GM12891 (cell line): ENCODE measurements around the gene CLEC20A.

Experiments
- DNase-seq: peaks from one replicate; pipeline ENCODE4 v3.0.0; 2011; ENCODE audit warnings: low spot score; ENCODE audit not compliant: insufficient read length
- FAIRE-seq: peaks from 2 replicates; lab custom pipeline; 2011; peaks lifted over from hg19 to GRCh38; lab: Jason Lieb, UNC
- PAX5 ChIP-seq: IDR thresholded peaks from 2 replicates; pipeline ENCODE4 v1.6.1; 2011; ENCODE audit warnings: low read length, moderate library complexity, mild to moderate bottlenecking; ENCODE audit not compliant: insufficient read depth, severe bottlenecking
- POLR2A ChIP-seq: IDR thresholded peaks from 2 replicates; pipeline ENCODE4 v1.6.1; 2011; ENCODE audit warnings: low read depth, low read length, control low read depth
- POLR2AphosphoS5 ChIP-seq: IDR thresholded peaks from 2 replicates; pipeline ENCODE4 v1.6.1; 2011; ENCODE audit warnings: low read depth, low read length, control low read depth
- POU2F2 ChIP-seq: IDR thresholded peaks from 2 replicates; pipeline ENCODE4 v1.6.1; 2011; ENCODE audit warnings: low read depth, mild to moderate bottlenecking, control low read depth, low read length, moderate library complexity
- SPI1 ChIP-seq: IDR thresholded peaks from 2 replicates; pipeline ENCODE4 v1.6.1; 2011; ENCODE audit warnings: low read depth, low read length, control low read depth
- TAF1 ChIP-seq: IDR thresholded peaks from 2 replicates; pipeline ENCODE4 v1.6.1; 2011; ENCODE audit warnings: low read depth, low read length, control low read depth

CLEC20A gene

DNA sequence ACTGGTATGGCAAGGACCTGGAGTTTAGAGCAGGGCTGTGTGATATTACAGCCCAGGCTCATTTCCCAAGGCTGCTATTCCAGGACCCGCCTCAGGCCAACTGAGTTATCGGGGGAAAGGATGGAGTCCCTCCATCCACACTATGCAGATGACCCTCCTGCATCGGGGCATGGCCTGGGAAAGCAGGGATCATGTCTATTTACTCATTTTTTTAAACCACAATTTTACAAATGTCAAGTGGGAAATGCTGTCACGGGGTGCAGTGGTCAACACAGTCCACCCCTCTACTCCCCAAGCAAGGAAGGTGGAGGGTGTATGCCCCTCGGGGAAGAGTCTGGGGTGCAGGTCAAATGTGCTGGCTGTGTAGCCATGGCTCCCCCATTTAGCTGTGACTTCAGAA lies 6.1 kb upstream of the CLEC20A start:
- FAIRE-seq (no peak), DNase-seq (no peak)
- TF ChIP-seq TAF1 (no peak), SPI1 (no peak), POLR2AphosphoS5 (no peak), PAX5 (no peak), POLR2A (no peak), POU2F2 (no peak)

DNA sequence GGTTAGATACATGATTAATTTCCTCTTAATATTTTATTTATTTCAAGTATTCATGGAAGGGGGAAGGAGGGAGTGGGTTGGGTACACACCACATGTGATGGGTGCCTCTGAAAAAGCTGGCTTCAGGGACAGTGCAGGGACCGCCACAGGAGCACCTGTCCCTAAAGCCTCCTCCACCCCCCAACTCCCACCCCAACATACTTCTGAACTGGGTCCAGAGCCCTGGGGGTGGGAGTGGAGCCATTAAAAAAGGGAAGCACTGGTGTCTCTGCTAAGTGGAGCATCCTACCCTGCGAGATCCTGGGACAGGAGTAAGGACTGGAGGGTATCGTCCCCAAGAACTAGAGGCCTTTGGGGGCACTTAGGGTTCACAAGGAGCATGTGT lies 5.6 kb upstream of the CLEC20A start:
- TF ChIP-seq POLR2AphosphoS5 (no peak), PAX5 (no peak), POLR2A (no peak), SPI1 (no peak), POU2F2 (no peak), TAF1 (no peak)
- FAIRE-seq, result no peak

DNA sequence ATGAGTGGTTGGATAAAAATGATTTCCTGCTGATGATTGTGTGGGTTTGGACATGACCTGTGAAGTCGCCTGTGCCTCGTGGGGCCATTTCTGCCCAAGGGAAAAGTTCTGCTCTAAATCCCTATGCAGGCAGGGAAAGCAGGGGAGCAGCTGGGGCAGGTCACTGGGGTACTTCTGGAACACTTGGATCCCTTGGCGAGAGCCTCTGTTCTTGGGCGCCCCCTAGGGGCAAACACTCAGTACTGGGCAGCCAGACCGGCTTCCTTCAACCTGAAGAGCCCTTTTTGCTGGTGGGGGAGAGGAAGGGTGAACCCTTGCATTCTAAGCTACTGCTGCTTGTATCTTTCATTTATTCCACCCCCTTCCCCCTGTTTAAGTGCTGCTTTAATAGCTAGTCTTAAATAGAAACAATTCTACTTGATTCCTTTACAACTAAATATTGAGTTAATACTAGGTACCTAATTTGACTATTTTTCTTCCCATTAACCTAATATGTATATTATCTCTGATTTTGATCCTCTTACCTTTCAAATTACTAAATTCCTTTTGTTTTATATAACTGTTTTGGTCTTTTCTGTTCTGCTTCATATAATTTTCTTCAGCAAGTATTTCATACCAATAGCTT lies 5.1 kb upstream of the CLEC20A start:
- no peak for FAIRE-seq
- TF ChIP-seq TAF1 (no peak), PAX5 (no peak), POLR2AphosphoS5 (no peak), SPI1 (no peak), POLR2A (no peak), POU2F2 (no peak)
- peak; percentile 77 for DNase-seq

More for the DNA sequence above, 5.6 kb upstream of the CLEC20A start:
- no peak for DNase-seq

DNA sequence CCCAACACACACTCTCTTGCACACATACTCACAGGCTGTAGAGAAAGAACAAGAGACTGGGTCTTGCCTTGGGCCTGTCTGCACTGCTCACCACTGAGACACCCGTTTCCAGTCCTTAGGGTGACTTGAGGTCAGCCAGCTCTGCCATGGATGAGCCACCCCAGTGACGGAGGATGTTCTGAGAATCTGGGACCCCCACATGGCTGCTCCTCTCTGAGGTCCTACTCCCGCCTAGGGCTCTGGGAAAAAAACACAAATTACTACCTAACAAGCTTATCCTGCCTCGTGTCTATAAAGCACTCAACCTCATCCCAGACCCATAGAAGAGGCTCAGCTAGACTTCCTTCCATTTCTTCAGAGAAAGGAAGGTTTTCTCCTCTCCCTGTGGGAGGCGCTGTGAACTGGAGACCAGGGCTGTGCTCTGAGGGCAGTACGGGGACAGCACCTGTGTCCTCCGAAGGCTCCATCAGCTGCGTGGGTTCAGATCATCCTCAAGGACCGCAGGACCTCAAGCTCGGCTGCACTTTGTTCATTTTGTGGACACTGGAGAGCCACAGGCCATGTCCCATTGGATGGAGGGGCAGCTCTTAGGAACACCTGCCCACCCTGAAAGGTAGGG lies 4.3 kb upstream of the CLEC20A start:
- no peak for DNase-seq
- TF ChIP-seq SPI1 (no peak), POU2F2 (no peak), POLR2A (no peak), TAF1 (no peak), POLR2AphosphoS5 (no peak), PAX5 (no peak)
- FAIRE-seq, result no peak

DNA sequence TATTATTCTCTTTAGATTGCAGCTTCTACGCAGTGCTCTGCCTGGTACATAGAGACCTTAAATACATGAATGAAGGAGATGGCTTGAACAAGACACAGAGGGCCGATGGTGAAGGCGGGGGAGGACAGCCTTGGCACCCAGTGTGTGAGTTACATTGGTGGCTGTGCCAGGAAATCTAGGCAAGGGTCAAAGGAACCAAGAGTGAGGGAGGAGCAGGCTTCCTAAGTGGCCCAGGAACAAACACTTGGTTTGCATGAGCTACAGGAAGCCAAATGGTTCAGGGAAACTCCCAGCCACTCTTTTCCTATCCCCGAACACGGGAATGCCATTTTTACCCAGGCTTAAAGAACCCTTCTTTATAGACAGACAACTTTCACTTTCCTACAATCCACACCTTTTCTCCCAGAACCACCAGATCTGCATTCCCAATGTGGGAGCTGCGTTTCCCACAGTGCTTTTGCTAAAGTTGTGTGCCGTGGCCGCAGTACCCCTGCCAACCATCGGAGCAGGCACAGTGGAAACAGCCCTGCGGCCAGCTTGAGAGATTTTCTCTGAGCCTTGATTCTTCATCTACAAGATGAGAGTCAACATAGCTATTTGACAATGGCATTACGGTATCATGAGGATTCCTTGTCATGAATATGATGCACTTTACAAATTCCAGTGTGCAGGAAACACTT lies 3.5 kb upstream of the CLEC20A start:
- FAIRE-seq, result no peak
- TF ChIP-seq PAX5 (no peak), POLR2AphosphoS5 (no peak), TAF1 (no peak), POLR2A (no peak), POU2F2 (no peak), SPI1 (no peak)
- no peak for DNase-seq

DNA sequence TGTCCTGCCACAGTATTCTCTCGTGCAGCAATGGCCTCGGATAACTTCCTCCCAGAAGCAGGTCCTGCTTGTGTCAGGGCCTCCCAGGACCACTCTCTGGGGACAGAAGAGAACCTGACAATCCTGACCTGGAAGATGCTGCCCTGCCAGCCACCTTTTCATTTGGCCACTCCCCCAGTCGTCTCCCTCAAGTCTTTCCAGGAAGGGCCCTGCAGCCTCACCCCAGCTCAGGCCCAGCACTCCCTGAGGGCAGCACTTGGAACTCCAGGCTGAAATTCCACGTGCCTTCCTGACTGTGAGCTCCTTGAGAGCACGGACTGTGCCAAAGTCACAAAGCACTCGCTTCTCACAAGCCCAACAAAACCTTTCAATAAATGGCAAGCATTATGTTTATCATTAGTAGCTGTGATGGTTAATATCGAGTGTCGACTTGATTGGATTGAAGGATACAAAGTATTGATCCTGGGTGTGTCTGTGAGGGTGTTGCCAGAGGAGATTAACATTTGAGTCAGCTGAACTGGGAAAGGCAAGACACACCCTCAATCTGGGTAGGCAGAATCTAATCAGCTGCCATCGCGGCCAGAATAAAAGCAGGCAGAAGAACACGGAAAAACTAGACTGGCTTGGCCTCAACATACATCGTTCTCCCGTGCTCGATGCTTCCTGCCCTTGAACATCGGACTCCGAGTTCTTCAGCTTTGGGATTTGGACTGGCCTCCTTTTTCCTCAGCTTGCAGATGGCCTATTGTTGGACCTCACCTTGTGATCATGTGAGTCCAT lies 2.3 kb upstream of the CLEC20A start:
- no peak for FAIRE-seq
- TF ChIP-seq TAF1, result no peak
- no peak for TF ChIP-seq POLR2A
- TF ChIP-seq POLR2AphosphoS5, result no peak
- TF ChIP-seq PAX5, result no peak
- no peak for TF ChIP-seq SPI1
- TF ChIP-seq POU2F2, result no peak
- no peak for DNase-seq

DNA sequence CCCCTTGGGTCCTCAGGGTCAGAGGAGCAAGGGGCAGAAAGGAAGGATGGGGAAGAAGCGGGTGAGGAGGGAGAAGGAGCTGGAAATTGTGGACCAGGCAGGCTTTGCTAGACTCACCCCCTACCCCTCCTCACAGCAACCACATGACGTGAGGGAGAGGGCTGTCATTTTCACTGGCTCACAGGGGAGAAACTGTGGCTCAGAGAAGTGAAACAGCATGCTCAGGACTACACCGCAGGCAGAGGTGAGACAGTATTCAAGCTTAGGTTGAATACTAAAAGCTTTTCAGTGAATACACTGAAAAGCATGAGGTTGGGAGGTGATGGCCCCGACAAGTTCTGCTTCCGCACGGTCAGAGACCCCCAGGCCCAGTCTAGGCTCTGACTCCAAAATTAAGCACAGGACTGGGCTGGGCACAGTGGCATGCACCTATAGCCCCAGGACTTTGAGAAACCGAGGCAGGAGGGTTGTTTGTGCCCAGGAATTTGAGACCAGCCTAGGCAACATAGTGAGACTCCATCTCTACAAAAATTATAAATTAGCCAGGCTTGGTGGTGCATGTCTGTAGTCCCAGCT lies 1.2 kb upstream of the CLEC20A start:
- no peak for DNase-seq
- no peak for TF ChIP-seq TAF1
- no peak for TF ChIP-seq POLR2AphosphoS5
- no peak for TF ChIP-seq POU2F2
- TF ChIP-seq SPI1, result no peak
- no peak for TF ChIP-seq POLR2A
- no peak for TF ChIP-seq PAX5
- FAIRE-seq, result no peak

DNA sequence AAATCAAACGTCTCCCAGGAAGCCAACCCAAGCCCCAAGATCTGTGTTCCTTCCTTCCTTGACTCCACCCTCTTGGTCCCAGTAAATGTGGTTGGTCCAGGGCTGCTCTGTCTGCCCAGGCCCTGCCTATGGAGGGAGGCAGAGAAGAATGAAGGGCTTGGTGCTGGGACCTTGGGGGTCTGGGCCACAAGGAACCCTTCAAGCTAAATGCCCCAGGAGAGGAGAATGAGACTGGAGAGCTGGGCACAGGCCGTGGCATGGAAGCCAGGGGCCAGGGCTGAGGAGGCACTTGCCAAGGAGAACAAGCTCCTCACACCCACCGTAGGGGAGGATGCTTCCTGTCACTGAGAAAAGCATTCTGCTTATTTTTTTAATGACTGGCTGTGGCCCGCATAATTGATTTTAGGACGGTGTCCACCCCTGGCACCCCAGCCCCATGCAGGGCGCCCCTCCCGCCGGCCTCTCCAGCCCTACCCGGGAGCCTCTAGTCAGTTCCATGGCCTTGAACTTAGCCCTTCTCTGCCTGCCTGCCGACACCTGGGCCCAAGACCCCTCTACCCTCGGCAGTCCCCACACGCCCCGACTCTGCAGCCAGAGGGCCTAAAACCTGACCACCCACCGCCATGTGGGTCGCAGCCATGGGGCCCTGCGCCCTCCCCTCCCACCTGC lies 889 bp downstream of the CLEC20A start:
- TF ChIP-seq POLR2A (no peak), POU2F2 (no peak), PAX5 (no peak), TAF1 (no peak), SPI1 (no peak), POLR2AphosphoS5 (no peak)
- no peak for FAIRE-seq
- DNase-seq, result no peak
